ENCODE data around the gene PRPF19. TPM values are rescaled to one million over a fixed set of nuclear protein-coding genes. Genes with fewer than 3 reads are reported as not detected.

The PRPF19 gene
- total RNA-seq, 4 donors from 2014 or later = 50.2 to 73.6 (median 60.5) TPM

- peaks cover 0 to 15% of the 10 kb centered on the region in 2 donors for H3K36me3 ChIP-seq
- H3K27ac ChIP-seq = peak overlapping the region in 1 of 4 donors; percentile 33
- ATAC-seq = no peak
- H3K27me3 ChIP-seq = no peaks in the 10 kb centered on the region
- TF ChIP-seq POLR2A (IDR thresholded peaks at IDR 0.05) (no peak), POLR2AphosphoS5 (IDR thresholded peaks at IDR 0.05) (no peak), EP300 (IDR thresholded peaks at IDR 0.05) (no peak)
- TF ChIP-seq, protein P1, sequence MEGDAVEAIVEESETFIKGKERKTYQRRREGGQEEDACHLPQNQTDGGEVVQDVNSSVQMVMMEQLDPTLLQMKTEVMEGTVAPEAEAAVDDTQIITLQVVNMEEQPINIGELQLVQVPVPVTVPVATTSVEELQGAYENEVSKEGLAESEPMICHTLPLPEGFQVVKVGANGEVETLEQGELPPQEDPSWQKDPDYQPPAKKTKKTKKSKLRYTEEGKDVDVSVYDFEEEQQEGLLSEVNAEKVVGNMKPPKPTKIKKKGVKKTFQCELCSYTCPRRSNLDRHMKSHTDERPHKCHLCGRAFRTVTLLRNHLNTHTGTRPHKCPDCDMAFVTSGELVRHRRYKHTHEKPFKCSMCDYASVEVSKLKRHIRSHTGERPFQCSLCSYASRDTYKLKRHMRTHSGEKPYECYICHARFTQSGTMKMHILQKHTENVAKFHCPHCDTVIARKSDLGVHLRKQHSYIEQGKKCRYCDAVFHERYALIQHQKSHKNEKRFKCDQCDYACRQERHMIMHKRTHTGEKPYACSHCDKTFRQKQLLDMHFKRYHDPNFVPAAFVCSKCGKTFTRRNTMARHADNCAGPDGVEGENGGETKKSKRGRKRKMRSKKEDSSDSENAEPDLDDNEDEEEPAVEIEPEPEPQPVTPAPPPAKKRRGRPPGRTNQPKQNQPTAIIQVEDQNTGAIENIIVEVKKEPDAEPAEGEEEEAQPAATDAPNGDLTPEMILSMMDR (IDR thresholded peaks at IDR 0.05) = no peak
- peaks cover 6 to 79% (median 10%) of the 10 kb centered on the region in 3 donors for H3K4me1 ChIP-seq
- no peak overlapping the region for H3K4me3 ChIP-seq
- no peaks in the 10 kb centered on the region for H3K9me3 ChIP-seq
- WGBS, 2 donors (ENCODE audit: low coverage in 1 of 2) = 100% methylated on average over 2 of the region's 2 CpGs; no CpG with 5 or more reads in 1 of the 2 donors
These were observed 30.3 kb downstream of the PRPF19 start for GRCh38 chr11:60876168-60876485.

GRCh38 chr11:60875366-60876167 is 30.8 kb downstream of the PRPF19 start:
- Histone ChIP-seq H3K36me3 (peaks cover 0 to 12% of the 10 kb centered on the region in 2 donors), H3K27ac (peak overlapping the region in 1 of 4 donors; percentile 33), H3K27me3 (no peaks in the 10 kb centered on the region), H3K4me3 (no peak overlapping the region), H3K4me1 (peaks cover 6 to 79% (median 10%) of the 10 kb centered on the region in 3 donors), H3K9me3 (no peaks in the 10 kb centered on the region)
- WGBS, 2 donors (ENCODE audit: low coverage in 1 of 2) = 76% methylated on average over 3 of the region's 7 CpGs; no CpG with 5 or more reads in 1 of the 2 donors
- TF ChIP-seq POLR2A (IDR thresholded peaks at IDR 0.05) (no peak), EP300 (IDR thresholded peaks at IDR 0.05) (no peak)
- ATAC-seq = no peak

DNA sequence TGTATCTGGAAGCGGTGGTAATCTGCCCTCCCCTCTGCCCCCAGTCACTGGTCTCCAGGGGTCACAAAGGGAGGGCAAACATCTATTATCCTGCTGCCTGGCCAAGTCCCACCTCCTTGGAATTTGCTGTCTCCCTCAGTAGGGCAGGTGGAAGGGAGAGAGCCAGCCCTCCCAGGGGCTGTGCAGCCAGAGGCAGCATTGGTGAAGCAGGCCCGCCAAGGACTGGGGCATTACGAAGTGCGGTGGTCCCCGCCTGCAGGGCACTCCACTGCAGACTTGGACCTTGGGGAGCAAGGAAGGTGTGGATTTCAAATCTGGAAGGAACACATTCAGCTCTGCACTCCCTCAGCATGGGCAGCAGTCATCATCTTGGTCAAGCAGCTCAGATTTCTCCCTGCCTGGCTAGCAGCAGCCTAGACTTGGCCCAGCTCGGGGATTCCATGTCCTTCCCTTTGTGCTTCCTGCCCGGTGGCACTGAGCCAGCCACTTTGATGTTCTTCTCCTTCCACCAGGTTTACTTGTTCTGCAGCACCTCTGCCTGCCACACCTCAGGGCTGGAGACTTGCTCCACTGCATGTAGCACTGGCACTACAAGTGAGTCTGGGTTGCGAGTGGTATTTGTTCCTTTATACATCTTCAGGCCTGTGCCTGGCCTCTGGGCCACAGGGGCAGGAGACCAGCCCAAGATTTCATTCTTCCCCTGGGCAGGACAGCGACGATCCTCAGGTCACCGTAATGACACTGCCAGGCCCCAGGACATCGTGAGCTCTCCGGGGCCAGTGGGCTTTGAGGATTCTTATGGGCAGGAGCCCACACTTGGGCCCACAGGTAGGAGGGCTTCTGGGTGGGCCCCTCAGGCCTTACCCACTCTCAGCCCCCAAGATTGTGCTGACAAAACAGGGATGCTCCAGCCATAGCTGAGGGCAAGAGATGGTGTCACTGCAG is 31.7 kb downstream of the PRPF19 start:
- WGBS, 2 donors (ENCODE audit: low coverage in 1 of 2) = 14 to 100% methylated on average over 1 to 5 of the region's 13 CpGs
- ATAC-seq = no peak
- TF ChIP-seq POLR2AphosphoS5 (IDR thresholded peaks at IDR 0.05) (no peak), EP300 (IDR thresholded peaks at IDR 0.05) (no peak), POLR2A (IDR thresholded peaks at IDR 0.05) (no peak)
- TF ChIP-seq, protein P1 (IDR thresholded peaks at IDR 0.05) = no peak

GRCh38 chr11:60873533-60873932 is 32.9 kb downstream of the PRPF19 start:
- TF ChIP-seq, protein P1 (IDR thresholded peaks at IDR 0.05) = no peak
- TF ChIP-seq POLR2A (IDR thresholded peaks at IDR 0.05) (no peak), POLR2AphosphoS5 (IDR thresholded peaks at IDR 0.05) (no peak), EP300 (IDR thresholded peaks at IDR 0.05) (no peak)
- Histone ChIP-seq H3K4me3 (no peak overlapping the region), H3K36me3 (no peaks in the 10 kb centered on the region), H3K4me1 (peaks cover 0 to 69% (median 10%) of the 10 kb centered on the region in 3 donors), H3K27me3 (no peaks in the 10 kb centered on the region), H3K9me3 (no peaks in the 10 kb centered on the region), H3K27ac (no peak overlapping the region)
- ATAC-seq = no peak
- WGBS, 2 donors (ENCODE audit: low coverage in 1 of 2) = 80 to 81% methylated on average over 4 to 7 of the region's 12 CpGs

More for the DNA sequence above, 31.7 kb downstream of the PRPF19 start:
- Histone ChIP-seq H3K9me3 (no peaks in the 10 kb centered on the region), H3K4me1 (peaks cover 4 to 79% (median 10%) of the 10 kb centered on the region in 3 donors), H3K27ac (no peak overlapping the region), H3K36me3 (peaks cover 0 to 3% of the 10 kb centered on the region in 2 donors), H3K4me3 (no peak overlapping the region), H3K27me3 (no peaks in the 10 kb centered on the region)

DNA sequence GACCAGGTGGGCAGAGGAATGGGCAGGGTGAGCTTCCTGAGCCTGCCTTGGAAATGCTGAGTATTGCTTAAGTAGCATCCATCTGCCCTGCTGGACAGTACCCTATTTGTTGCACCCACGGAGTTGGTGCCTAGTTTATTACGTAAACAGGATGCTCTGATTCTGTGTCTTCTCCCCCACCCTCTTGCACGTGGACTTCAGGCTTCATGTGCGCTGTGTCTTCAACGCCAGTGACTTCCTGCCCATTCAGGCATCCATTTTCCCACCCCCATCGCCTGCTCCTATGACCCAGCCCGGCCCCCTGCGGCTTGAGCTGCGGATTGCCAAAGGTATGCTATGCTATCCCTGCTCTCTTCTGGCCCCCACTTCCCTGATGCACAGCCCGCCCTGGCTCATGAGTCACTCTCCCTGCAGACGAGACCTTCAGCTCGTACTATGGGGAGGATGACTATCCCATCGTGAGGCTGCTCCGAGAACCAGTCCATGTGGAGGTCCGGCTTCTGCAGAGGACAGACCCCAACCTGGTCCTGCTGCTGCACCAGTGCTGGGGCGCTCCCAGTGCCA is 33.3 kb downstream of the PRPF19 start:
- ATAC-seq = no peak

More for the DNA sequence above, 33.3 kb downstream of the PRPF19 start:
- Histone ChIP-seq H3K4me1 (peaks cover 0 to 65% (median 7%) of the 10 kb centered on the region in 3 donors), H3K4me3 (no peak overlapping the region), H3K9me3 (no peaks in the 10 kb centered on the region), H3K36me3 (no peaks in the 10 kb centered on the region), H3K27ac (peak overlapping the region in 1 of 4 donors; percentile 14), H3K27me3 (no peaks in the 10 kb centered on the region)
- TF ChIP-seq, protein P1 (IDR thresholded peaks at IDR 0.05) = no peak
- TF ChIP-seq POLR2AphosphoS5 (IDR thresholded peaks at IDR 0.05) (no peak), EP300 (IDR thresholded peaks at IDR 0.05) (no peak), POLR2A (IDR thresholded peaks at IDR 0.05) (no peak)
- WGBS, 2 donors (ENCODE audit: low coverage in 1 of 2) = 56 to 71% methylated on average over 7 to 13 of the region's 16 CpGs

Data from gastroesophageal sphincter (tissue), 4 donors.